SU-DHL-6 (cell line): ENCODE measurements around the gene SH3BGRL3.

Source experiments
- EZH2phosphoT487 ChIP-seq: fragments of 200-600 bp; sonication (generic), shearing (Covaris generic); conservative IDR thresholded peaks from 2 replicates; pipeline ENCODE4 v1.6.1; 2018; ENCODE audit warnings: mild to moderate bottlenecking, antibody characterized with exemption, low read length, moderate library complexity, mixed read lengths
- TF ChIP-seq, protein P1 (sequence below): fragments of 200-600 bp; sonication (generic); IDR thresholded peaks from one replicate; pipeline ENCODE4 v1.5.1; 2017; ENCODE audit warnings: antibody characterized with exemption, mild to moderate bottlenecking, low read length, moderate library complexity; ENCODE audit not compliant: insufficient read depth, poor library complexity, severe bottlenecking

DNA sequence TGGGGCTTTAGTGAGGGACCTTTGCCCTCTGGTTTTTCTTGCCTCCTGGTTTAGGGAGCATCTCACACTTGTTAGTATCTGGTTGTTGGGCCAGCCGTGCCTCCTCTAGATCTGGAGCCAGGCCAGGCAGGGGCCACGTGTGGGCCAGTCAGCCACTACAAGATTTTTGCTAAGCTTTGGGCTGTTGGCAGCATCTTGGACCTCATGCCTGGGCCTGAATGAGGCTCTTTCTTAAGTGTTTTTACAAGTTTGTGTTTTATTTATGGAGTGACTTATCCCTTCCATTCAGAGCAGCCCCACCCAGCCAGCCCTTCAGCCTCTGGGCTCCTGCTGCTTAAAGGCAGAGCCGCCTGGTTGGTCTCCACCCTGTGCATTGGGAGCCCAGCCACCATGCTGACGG lies 1.6 kb upstream of the SH3BGRL3 start:
- TF ChIP-seq, protein P1, sequence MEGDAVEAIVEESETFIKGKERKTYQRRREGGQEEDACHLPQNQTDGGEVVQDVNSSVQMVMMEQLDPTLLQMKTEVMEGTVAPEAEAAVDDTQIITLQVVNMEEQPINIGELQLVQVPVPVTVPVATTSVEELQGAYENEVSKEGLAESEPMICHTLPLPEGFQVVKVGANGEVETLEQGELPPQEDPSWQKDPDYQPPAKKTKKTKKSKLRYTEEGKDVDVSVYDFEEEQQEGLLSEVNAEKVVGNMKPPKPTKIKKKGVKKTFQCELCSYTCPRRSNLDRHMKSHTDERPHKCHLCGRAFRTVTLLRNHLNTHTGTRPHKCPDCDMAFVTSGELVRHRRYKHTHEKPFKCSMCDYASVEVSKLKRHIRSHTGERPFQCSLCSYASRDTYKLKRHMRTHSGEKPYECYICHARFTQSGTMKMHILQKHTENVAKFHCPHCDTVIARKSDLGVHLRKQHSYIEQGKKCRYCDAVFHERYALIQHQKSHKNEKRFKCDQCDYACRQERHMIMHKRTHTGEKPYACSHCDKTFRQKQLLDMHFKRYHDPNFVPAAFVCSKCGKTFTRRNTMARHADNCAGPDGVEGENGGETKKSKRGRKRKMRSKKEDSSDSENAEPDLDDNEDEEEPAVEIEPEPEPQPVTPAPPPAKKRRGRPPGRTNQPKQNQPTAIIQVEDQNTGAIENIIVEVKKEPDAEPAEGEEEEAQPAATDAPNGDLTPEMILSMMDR: no peak
- TF ChIP-seq EZH2phosphoT487: no peak
